Transverse colon (tissue), 4 donors: Measurements from ENCODE around the gene CLEC4F.

Experiments
- EP300 ChIP-seq: sonication (generic); formaldehyde crosslinking; IDR thresholded peaks from one replicate; pipeline ENCODE4 v1.6.1; 2017; ENCODE audit warnings: antibody characterized with exemption, low read depth
- POLR2A ChIP-seq: fragments of 450-650 bp; IDR thresholded peaks from one replicate; pipeline ENCODE4 v1.6.1; 2016; ENCODE audit warnings: antibody characterized with exemption, mild to moderate bottlenecking, moderate library complexity
- POLR2AphosphoS5 ChIP-seq, 3 donors: sonication (generic); formaldehyde crosslinking; IDR thresholded peaks; one replicate each; pipeline ENCODE4 v1.6.1; 2016; ENCODE audit warnings: antibody characterized with exemption in 3 of 3
- TF ChIP-seq, protein P1 (sequence below), 5 experiments: fragments of 200-600 bp in 3 of 5; fragments of 450-650 bp in 2 of 5; sonication (generic) in 3 of 5; IDR thresholded peaks; 1 replicate in 2 of 5; 2 replicates in 3 of 5; pipeline ENCODE4 v1.5.1; 2016 to 2017; ENCODE audit warnings: antibody characterized with exemption in 5 of 5, inconsistent platforms in 3 of 5, mild to moderate bottlenecking in 2 of 5, moderate library complexity in 1 of 5

DNA sequence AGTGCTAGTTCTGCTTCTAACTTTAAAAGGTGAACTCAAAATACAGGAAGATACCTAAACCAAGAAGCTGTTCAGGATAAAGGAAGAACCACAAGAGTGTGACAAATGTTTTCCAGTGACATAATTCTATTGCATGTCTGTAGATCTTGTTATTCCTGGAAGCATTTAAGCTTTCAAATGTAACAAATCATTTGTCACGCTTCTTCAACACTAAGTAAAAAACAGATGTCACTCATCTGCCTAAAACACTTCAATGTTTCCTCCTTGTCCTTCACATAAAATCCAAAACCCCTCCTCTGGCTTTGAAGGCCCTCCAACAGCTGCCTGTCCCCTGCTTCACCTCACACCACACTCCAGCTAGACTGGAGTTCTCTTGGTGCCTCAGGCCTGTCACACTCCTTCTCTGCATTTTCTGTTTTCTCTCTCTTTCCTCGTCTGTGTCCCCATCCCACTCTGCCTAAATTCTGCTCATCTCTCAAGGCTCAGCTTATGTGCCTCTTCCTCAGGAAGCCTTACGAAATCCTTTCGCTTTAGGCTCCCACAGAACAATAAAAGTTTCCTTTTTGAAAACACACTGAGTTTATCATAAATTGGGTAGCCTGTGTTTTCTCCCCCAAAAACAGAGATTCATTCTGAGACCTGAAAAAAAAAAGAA lies 6.4 kb upstream of the CLEC4F start:
- TF ChIP-seq, protein P1, sequence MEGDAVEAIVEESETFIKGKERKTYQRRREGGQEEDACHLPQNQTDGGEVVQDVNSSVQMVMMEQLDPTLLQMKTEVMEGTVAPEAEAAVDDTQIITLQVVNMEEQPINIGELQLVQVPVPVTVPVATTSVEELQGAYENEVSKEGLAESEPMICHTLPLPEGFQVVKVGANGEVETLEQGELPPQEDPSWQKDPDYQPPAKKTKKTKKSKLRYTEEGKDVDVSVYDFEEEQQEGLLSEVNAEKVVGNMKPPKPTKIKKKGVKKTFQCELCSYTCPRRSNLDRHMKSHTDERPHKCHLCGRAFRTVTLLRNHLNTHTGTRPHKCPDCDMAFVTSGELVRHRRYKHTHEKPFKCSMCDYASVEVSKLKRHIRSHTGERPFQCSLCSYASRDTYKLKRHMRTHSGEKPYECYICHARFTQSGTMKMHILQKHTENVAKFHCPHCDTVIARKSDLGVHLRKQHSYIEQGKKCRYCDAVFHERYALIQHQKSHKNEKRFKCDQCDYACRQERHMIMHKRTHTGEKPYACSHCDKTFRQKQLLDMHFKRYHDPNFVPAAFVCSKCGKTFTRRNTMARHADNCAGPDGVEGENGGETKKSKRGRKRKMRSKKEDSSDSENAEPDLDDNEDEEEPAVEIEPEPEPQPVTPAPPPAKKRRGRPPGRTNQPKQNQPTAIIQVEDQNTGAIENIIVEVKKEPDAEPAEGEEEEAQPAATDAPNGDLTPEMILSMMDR (IDR thresholded peaks at IDR 0.05) = no peak
- no peak for TF ChIP-seq POLR2A
- TF ChIP-seq POLR2AphosphoS5 (IDR thresholded peaks at IDR 0.05) = no peak
- TF ChIP-seq EP300 = no peak
